Camera-type eye (tissue), 1 donor: ENCODE data around the gene PCDHB13. TPM values are rescaled to one million over a fixed set of nuclear protein-coding genes. Genes with fewer than 3 reads are reported as not detected.

Experiments used
- total RNA-seq: library from RNA; depleted of rRNA; stranded (reverse); fragments of >200 nt; gene quantifications from one replicate; pipeline ENCODE4 v1.2.3, GENCODE V29; 2014

The PCDHB13 gene
- total RNA-seq = 11.2 TPM

GRCh38 chr5:141213656-141214339 is at the start of gene PCDHB13:
TSS of gene PCDHB13 (plus strand) at chr5:141213919. CDS start at chr5:141214124, 205 bp downstream.

GRCh38 chr5:141172381-141173204 is 41.1 kb upstream of the PCDHB13 start, which contains the start of gene PCDHB7:
TSS of gene PCDHB7 (plus strand) at chr5:141172644. CDS start at chr5:141172836, 192 bp downstream.

GRCh38 chr5:141177577-141178191 is 36.0 kb upstream of the PCDHB13 start, which contains the start of gene PCDHB8:
TSS of gene PCDHB8 (plus strand) at chr5:141177790. CDS start at chr5:141178035, 245 bp downstream.

GRCh38 chr5:141182248-141182647 is 31.5 kb upstream of the PCDHB13 start, which contains the start of gene PCDHB16:
TSS of gene PCDHB16 (plus strand) at chr5:141182387. CDS start at chr5:141182560, 173 bp downstream.

GRCh38 chr5:141186897-141187512 is 26.7 kb upstream of the PCDHB13 start, which contains the start of gene PCDHB9:
TSS of gene PCDHB9 (plus strand) at chr5:141187161. CDS start at chr5:141187319, 158 bp downstream.

GRCh38 chr5:141192110-141192725 is 21.5 kb upstream of the PCDHB13 start, which contains the start of gene PCDHB10:
TSS of gene PCDHB10 (plus strand) at chr5:141192353. CDS start at chr5:141192553, 200 bp downstream.

GRCh38 chr5:141199359-141200235 is 14.1 kb upstream of the PCDHB13 start, which contains the start of gene PCDHB11:
TSS of gene PCDHB11 (plus strand) at chr5:141199627. CDS start at chr5:141199775, 148 bp downstream.

GRCh38 chr5:141208478-141208877 is 5.2 kb upstream of the PCDHB13 start, which contains the start of gene PCDHB12:
TSS of gene PCDHB12 (plus strand) at chr5:141208719. CDS start at chr5:141208908, 189 bp downstream.

GRCh38 chr5:141223112-141223783 is 9.5 kb downstream of the PCDHB13 start, which contains the start of gene PCDHB14:
TSS of gene PCDHB14 (plus strand) at chr5:141223343. CDS start at chr5:141223506, 163 bp downstream.

GRCh38 chr5:141245250-141245717 is 31.6 kb downstream of the PCDHB13 start, which contains the start of gene PCDHB15:
TSS of gene PCDHB15 (plus strand) at chr5:141245395. CDS start at chr5:141245579, 184 bp downstream.

Other genes starting within 250 kb of the PCDHB13 start
- 39.0 TPM for gene PCDHAC2, start 247.4 kb upstream of the PCDHB13 start, total RNA-seq
- gene PCDHB1, start 162.5 kb upstream of the PCDHB13 start, total RNA-seq = 0.05 TPM
- 8.3 TPM for gene PCDHB2, start 119.3 kb upstream of the PCDHB13 start, total RNA-seq
- 10.6 TPM for gene PCDHB3, start 113.4 kb upstream of the PCDHB13 start, total RNA-seq
- gene PCDHB4, start 92.1 kb upstream of the PCDHB13 start, total RNA-seq = 4.5 TPM
- 8.4 TPM for gene PCDHB5, start 78.7 kb upstream of the PCDHB13 start, total RNA-seq
- 2.0 TPM for gene PCDHB6, start 63.9 kb upstream of the PCDHB13 start, total RNA-seq
- gene PCDHB7, start 41.3 kb upstream of the PCDHB13 start, total RNA-seq = 7.9 TPM
- gene PCDHB8, start 36.1 kb upstream of the PCDHB13 start, total RNA-seq = 3.4 TPM
- 9.2 TPM for gene PCDHB16, start 31.5 kb upstream of the PCDHB13 start, total RNA-seq
- 5.9 TPM for gene PCDHB9, start 26.8 kb upstream of the PCDHB13 start, total RNA-seq
- gene PCDHB10, start 21.6 kb upstream of the PCDHB13 start, total RNA-seq = 12.9 TPM
- 9.5 TPM for gene PCDHB11, start 14.3 kb upstream of the PCDHB13 start, total RNA-seq
- 15.0 TPM for gene PCDHB12, start 5.2 kb upstream of the PCDHB13 start, total RNA-seq
- gene PCDHB14, start 9.4 kb downstream of the PCDHB13 start, total RNA-seq = 13.5 TPM
- 14.5 TPM for gene PCDHB15, start 31.5 kb downstream of the PCDHB13 start, total RNA-seq
- gene SLC25A2, start 90.1 kb downstream of the PCDHB13 start, total RNA-seq = not detected
- gene TAF7, start 106.9 kb downstream of the PCDHB13 start, total RNA-seq = 133 TPM
- gene PCDHGA1, start 116.6 kb downstream of the PCDHB13 start, total RNA-seq = 1.8 TPM
- gene PCDHGA2, start 124.8 kb downstream of the PCDHB13 start, total RNA-seq = 15.8 TPM
- gene PCDHGA3, start 129.9 kb downstream of the PCDHB13 start, total RNA-seq = 7.5 TPM
- gene PCDHGB1, start 136.2 kb downstream of the PCDHB13 start, total RNA-seq = 10.9 TPM
- 11.1 TPM for gene PCDHGA4, start 141.1 kb downstream of the PCDHB13 start, total RNA-seq
- 14.6 TPM for gene PCDHGB2, start 146.1 kb downstream of the PCDHB13 start, total RNA-seq
- 10.6 TPM for gene PCDHGA5, start 150.2 kb downstream of the PCDHB13 start, total RNA-seq
- gene PCDHGB3, start 156.3 kb downstream of the PCDHB13 start, total RNA-seq = 14.2 TPM
- gene PCDHGA6, start 160.0 kb downstream of the PCDHB13 start, total RNA-seq = 13.2 TPM
- gene PCDHGA7, start 168.8 kb downstream of the PCDHB13 start, total RNA-seq = 11.2 TPM
- gene PCDHGB4, start 173.8 kb downstream of the PCDHB13 start, total RNA-seq = 20.7 TPM
- 10.1 TPM for gene PCDHGA8, start 178.7 kb downstream of the PCDHB13 start, total RNA-seq
- gene PCDHGB5, start 184.0 kb downstream of the PCDHB13 start, total RNA-seq = 23.4 TPM
- gene PCDHGA9, start 188.9 kb downstream of the PCDHB13 start, total RNA-seq = 21.7 TPM
- 15.1 TPM for gene PCDHGB6, start 194.1 kb downstream of the PCDHB13 start, total RNA-seq
- gene PCDHGA10, start 199.1 kb downstream of the PCDHB13 start, total RNA-seq = 15.6 TPM
- 26.6 TPM for gene PCDHGB7, start 203.8 kb downstream of the PCDHB13 start, total RNA-seq
- 19.0 TPM for gene PCDHGA11, start 207.1 kb downstream of the PCDHB13 start, total RNA-seq
- 12.6 TPM for gene PCDHGA12, start 216.6 kb downstream of the PCDHB13 start, total RNA-seq